Ascending aorta (tissue), 2 donors: ENCODE data around the gene MVD. TPM values are rescaled to one million over a fixed set of nuclear protein-coding genes. Genes with fewer than 3 reads are reported as not detected.

Experiments
- DNase-seq, 2 donors: peaks; one replicate each; pipeline ENCODE4 v3.0.0-alpha.2; 2019; ENCODE audit warnings: low spot score in 2 of 2
- H3K27ac ChIP-seq, 2 donors: fragments of 200-600 bp; sonication (generic); one replicate each; pipeline ENCODE4 v1.5.1; 2016 to 2017; ENCODE audit warnings: mild to moderate bottlenecking in 1 of 2
- H3K27me3 ChIP-seq: fragments of 200-600 bp; sonication (generic); one replicate; pipeline ENCODE4 v1.5.1; 2017
- H3K36me3 ChIP-seq, 2 donors: fragments of 200-600 bp; sonication (generic); one replicate each; pipeline ENCODE4 v1.5.1; 2016
- H3K4me1 ChIP-seq, 2 donors: fragments of 200-600 bp; sonication (generic); one replicate each; pipeline ENCODE4 v1.5.1; 2016 to 2017; ENCODE audit warnings: mild to moderate bottlenecking in 1 of 2
- H3K4me3 ChIP-seq, 2 donors: fragments of 200-600 bp; sonication (generic); one replicate each; pipeline ENCODE4 v1.5.1; 2016 to 2017; ENCODE audit warnings: mild to moderate bottlenecking in 1 of 2
- H3K9me3 ChIP-seq, 2 donors: fragments of 200-600 bp; sonication (generic); one replicate each; pipeline ENCODE4 v1.5.1; 2016
- intact Hi-C: fragments of 100-400 bp; cut with DNase I; formaldehyde crosslinking; loops from one replicate; pipeline ENCODE4 v1.15.1; 2023
- total RNA-seq: library from RNA; depleted of rRNA; stranded (reverse); fragments of >200 nt; gene quantifications from one replicate; pipeline ENCODE4 v1.1.0, GENCODE V29; 2016
- TF ChIP-seq, protein P1 (sequence below), 3 experiments: fragments of 200-600 bp in 2 of 3; fragments of 450-650 bp in 1 of 3; sonication (generic) in 2 of 3; IDR thresholded peaks; one replicate each; pipeline ENCODE4 v1.5.1; 2016 to 2019; ENCODE audit warnings: antibody characterized with exemption in 3 of 3, mild to moderate bottlenecking in 1 of 3, moderate library complexity in 1 of 3

The MVD gene
- total RNA-seq, 1 donor from 2014 or later = 72.9 TPM

DNA sequence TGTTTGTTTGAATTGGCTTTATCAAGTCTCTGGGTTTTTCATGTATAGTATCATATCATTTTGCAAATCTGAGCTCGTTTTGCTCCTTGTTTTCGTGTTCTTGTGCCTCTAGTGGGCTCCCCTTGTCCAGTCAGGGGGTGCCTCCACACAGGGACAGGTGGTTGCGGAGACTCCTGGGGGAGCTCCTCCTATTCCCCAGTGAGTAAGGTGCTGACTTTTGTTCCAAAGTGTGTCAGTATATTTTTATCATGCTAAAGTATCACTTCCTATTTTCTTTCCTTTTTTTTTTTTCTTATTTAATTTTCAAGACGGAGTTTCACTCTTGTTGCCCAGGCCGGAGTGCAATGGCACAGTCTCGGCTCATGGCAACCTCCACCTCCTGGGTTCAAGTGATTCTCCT lies 54.8 kb downstream of the MVD start:
- Histone ChIP-seq H3K36me3 (peaks cover 37 to 74% of the 10 kb centered on the region in 2 donors), H3K4me3 (no peak overlapping the region), H3K27me3 (no peaks in the 10 kb centered on the region), H3K9me3 (no peaks in the 10 kb centered on the region), H3K4me1 (no peaks in the 10 kb centered on the region), H3K27ac (no peak overlapping the region)
- TF ChIP-seq, protein P1, sequence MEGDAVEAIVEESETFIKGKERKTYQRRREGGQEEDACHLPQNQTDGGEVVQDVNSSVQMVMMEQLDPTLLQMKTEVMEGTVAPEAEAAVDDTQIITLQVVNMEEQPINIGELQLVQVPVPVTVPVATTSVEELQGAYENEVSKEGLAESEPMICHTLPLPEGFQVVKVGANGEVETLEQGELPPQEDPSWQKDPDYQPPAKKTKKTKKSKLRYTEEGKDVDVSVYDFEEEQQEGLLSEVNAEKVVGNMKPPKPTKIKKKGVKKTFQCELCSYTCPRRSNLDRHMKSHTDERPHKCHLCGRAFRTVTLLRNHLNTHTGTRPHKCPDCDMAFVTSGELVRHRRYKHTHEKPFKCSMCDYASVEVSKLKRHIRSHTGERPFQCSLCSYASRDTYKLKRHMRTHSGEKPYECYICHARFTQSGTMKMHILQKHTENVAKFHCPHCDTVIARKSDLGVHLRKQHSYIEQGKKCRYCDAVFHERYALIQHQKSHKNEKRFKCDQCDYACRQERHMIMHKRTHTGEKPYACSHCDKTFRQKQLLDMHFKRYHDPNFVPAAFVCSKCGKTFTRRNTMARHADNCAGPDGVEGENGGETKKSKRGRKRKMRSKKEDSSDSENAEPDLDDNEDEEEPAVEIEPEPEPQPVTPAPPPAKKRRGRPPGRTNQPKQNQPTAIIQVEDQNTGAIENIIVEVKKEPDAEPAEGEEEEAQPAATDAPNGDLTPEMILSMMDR (IDR thresholded peaks at IDR 0.05) = no peak
- intact Hi-C loops = no loop called here
- no peak for DNase-seq

GRCh38 chr16:88606148-88606757 lies 56.6 kb downstream of the MVD start:
- TF ChIP-seq, protein P1 (IDR thresholded peaks at IDR 0.05) = no peak
- no peaks in the 10 kb centered on the region for H3K27me3 ChIP-seq
- no peaks in the 10 kb centered on the region for H3K4me1 ChIP-seq
- no peak overlapping the region for H3K4me3 ChIP-seq
- H3K27ac ChIP-seq = no peak overlapping the region
- intact Hi-C loops = no loop called here
- no peak for DNase-seq
- H3K9me3 ChIP-seq = no peaks in the 10 kb centered on the region
- H3K36me3 ChIP-seq = peaks cover 39 to 82% of the 10 kb centered on the region in 2 donors

- intact Hi-C loops = no loop called here
- H3K9me3 ChIP-seq = no peaks in the 10 kb centered on the region
- no peak overlapping the region for H3K4me3 ChIP-seq
- H3K4me1 ChIP-seq = no peaks in the 10 kb centered on the region
- DNase-seq = no peak
- peaks cover 39 to 82% of the 10 kb centered on the region in 2 donors for H3K36me3 ChIP-seq
- TF ChIP-seq, protein P1 (IDR thresholded peaks at IDR 0.05) = no peak
- H3K27me3 ChIP-seq = no peaks in the 10 kb centered on the region
- no peak overlapping the region for H3K27ac ChIP-seq
Observed at GRCh38 chr16:88605186-88606147, 57.4 kb downstream of the MVD start.

- DNase-seq = no peak
- Histone ChIP-seq H3K4me1 (no peaks in the 10 kb centered on the region), H3K27me3 (no peaks in the 10 kb centered on the region), H3K27ac (no peak overlapping the region), H3K36me3 (peaks cover 41 to 81% of the 10 kb centered on the region in 2 donors), H3K9me3 (no peaks in the 10 kb centered on the region), H3K4me3 (no peak overlapping the region)
- TF ChIP-seq, protein P1 (IDR thresholded peaks at IDR 0.05) = no peak
- intact Hi-C loops = no loop called here
Observed at GRCh38 chr16:88602091-88602490, 60.8 kb downstream of the MVD start.

Other genes with a start within 250 kb of the MVD start
- 5.5 TPM for gene ZFPM1, start 209.8 kb downstream of the MVD start, total RNA-seq
- 36.3 TPM for gene ZC3H18, start 92.7 kb downstream of the MVD start, total RNA-seq
- not detected for gene IL17C, start 24.5 kb downstream of the MVD start, total RNA-seq
- 361 TPM for gene CYBA, start 12.0 kb downstream of the MVD start, total RNA-seq
- gene SNAI3, start 23.4 kb upstream of the MVD start, total RNA-seq = not detected
- 44.3 TPM for gene RNF166, start 43.3 kb upstream of the MVD start, total RNA-seq
- gene CTU2, start 43.4 kb upstream of the MVD start, total RNA-seq = 4.2 TPM
- 428 TPM for gene PIEZO1, start 122.1 kb upstream of the MVD start, total RNA-seq
- gene CDT1, start 140.7 kb upstream of the MVD start, total RNA-seq = not detected
- gene APRT, start 148.8 kb upstream of the MVD start, total RNA-seq = 305 TPM
- gene GALNS, start 193.9 kb upstream of the MVD start, total RNA-seq = 62.2 TPM
- gene TRAPPC2L, start 194.0 kb upstream of the MVD start, total RNA-seq = 7.6 TPM
- not detected for gene PABPN1L, start 203.6 kb upstream of the MVD start, total RNA-seq